ENCODE measurements around the gene GJC1.

- no peak for TF ChIP-seq POLR2AphosphoS5 (IDR thresholded peaks at IDR 0.05; ENCODE audit: low read depth, low read length)
- TF ChIP-seq POLR2A (IDR thresholded peaks at IDR 0.05; ENCODE audit: low read depth, low read length): no peak
Measured at GRCh38 chr17:44847586-44847985, 17.5 kb upstream of the GJC1 start, which contains the start of gene HIGD1B.

Data from GM12892 (cell line).